HCT116 (cell line): Measurements from ENCODE around the gene BLOC1S5.

Experiments used
- CEBPB ChIP-seq: IDR thresholded peaks from 2 replicates; pipeline ENCODE4 v1.6.1; 2012; ENCODE audit warnings: low read depth
- CTCF ChIP-seq, 3 experiments: fragments of 200-600 bp in 1 of 3; sonication (generic) in 1 of 3; IDR thresholded peaks in 2 of 3; conservative IDR thresholded peaks in 1 of 3; 2 replicates each; pipeline ENCODE4 v1.5.1; 2012 to 2017; ENCODE audit warnings: low read depth in 2 of 3, low read length in 2 of 3, antibody characterized with exemption in 1 of 3, borderline replicate concordance in 1 of 3, control low read depth in 1 of 3, mild to moderate bottlenecking in 1 of 3, mixed read lengths in 1 of 3, mixed run types in 1 of 3, moderate library complexity in 1 of 3; ENCODE audit not compliant: insufficient read depth in 1 of 3
- EZH2 ChIP-seq: fragments of 200-600 bp; sonication (generic); IDR thresholded peaks from 2 replicates; pipeline ENCODE4 v1.6.1; 2017; ENCODE audit warnings: antibody characterized with exemption, mixed run types
- EZH2phosphoT487 ChIP-seq: fragments of 200-600 bp; IDR thresholded peaks from 2 replicates; pipeline ENCODE4 v1.6.1; 2018; ENCODE audit warnings: antibody characterized with exemption, borderline replicate concordance
- JUND ChIP-seq: IDR thresholded peaks from 2 replicates; pipeline ENCODE4 v1.6.1; 2012
- POLR2A ChIP-seq: IDR thresholded peaks from 2 replicates; pipeline ENCODE4 v1.7.0; 2011; ENCODE audit warnings: borderline replicate concordance; ENCODE audit not compliant: insufficient read depth, insufficient read length; ENCODE audit errors: extremely low read depth
- POLR2AphosphoS5 ChIP-seq: IDR thresholded peaks from 2 replicates; pipeline ENCODE4 v1.6.1; 2011; ENCODE audit warnings: mild to moderate bottlenecking, low read depth, low read length, moderate library complexity
- REST ChIP-seq: IDR thresholded peaks from 2 replicates; pipeline ENCODE4 v1.6.1; 2012; ENCODE audit warnings: low read depth
- YY1 ChIP-seq: IDR thresholded peaks from 2 replicates; pipeline ENCODE4 v1.6.1; 2011; ENCODE audit warnings: low read length, low read depth, moderate library complexity, mild to moderate bottlenecking; ENCODE audit not compliant: insufficient replicate concordance; ENCODE audit errors: extremely low read depth
- ZNF274 ChIP-seq: fragments of 200-500 bp; sonication (Bioruptor generic); IDR thresholded peaks from 2 replicates; pipeline ENCODE4 v1.6.1; 2014; ENCODE audit warnings: mild to moderate bottlenecking, low read depth, low read length, inconsistent platforms
- TF ChIP-seq, protein P1 (sequence below): IDR thresholded peaks from 2 replicates; pipeline ENCODE4 v1.6.1; 2012

- no peak for TF ChIP-seq YY1
- no peak for TF ChIP-seq POLR2AphosphoS5
- TF ChIP-seq CTCF (IDR thresholded peaks at IDR 0.05 in 2 of 3, conservative IDR thresholded peaks at IDR 0.05 in 1 of 3; ENCODE audit: borderline replicate concordance in 1 of 3, insufficient read depth in 1 of 3, low read depth in 2 of 3, low read length in 2 of 3), result no peak
- TF ChIP-seq EZH2, result no peak
- TF ChIP-seq, protein P1, sequence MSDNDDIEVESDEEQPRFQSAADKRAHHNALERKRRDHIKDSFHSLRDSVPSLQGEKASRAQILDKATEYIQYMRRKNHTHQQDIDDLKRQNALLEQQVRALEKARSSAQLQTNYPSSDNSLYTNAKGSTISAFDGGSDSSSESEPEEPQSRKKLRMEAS, result no peak
- no peak for TF ChIP-seq POLR2A
- no peak for TF ChIP-seq JUND
- TF ChIP-seq CEBPB, result no peak
- TF ChIP-seq EZH2phosphoT487, result no peak
- TF ChIP-seq ZNF274, result no peak
- TF ChIP-seq REST, result no peak
These were observed 44.8 kb upstream of the BLOC1S5 start for GRCh38 chr6:8108759-8109539.
